CD4-positive, alpha-beta T cell (primary cell): ENCODE results near the gene S100A5. TPM values are rescaled to one million over a fixed set of nuclear protein-coding genes. Genes with fewer than 3 reads are reported as not detected.

Experiments used
- ATAC-seq: fragments of 200-7000 bp; cut with Tn5 transposase; one replicate; pipeline ENCODE4 v1.10.0; 2022; ENCODE audit warnings: mild to moderate bottlenecking; ENCODE audit not compliant: poor library complexity
- CTCF ChIA-PET: fragments of 350-600 bp; sonication (Branson Sonifier 250); formaldehyde crosslinking; loops from one replicate; lab custom pipeline; 2021; ENCODE audit warnings: antibody characterized with exemption, inconsistent platforms; lab: Charles Lee
- POLR2A ChIA-PET: fragments of 350-600 bp; sonication (Branson Sonifier 250); formaldehyde crosslinking; loops from one replicate; lab custom pipeline; 2021; ENCODE audit warnings: antibody characterized with exemption, inconsistent platforms; lab: Charles Lee
- DNase-seq, 14 experiments: peaks; one replicate each; pipeline ENCODE4 v3.0.0-alpha.2; 2013 to 2020; ENCODE audit warnings: mixed read lengths in 2 of 14
- H3K27ac ChIP-seq, 2 donors: one replicate each; pipeline versions ENCODE4 v1.5.1 to v1.7.0; 2013; ENCODE audit warnings: low read length in 2 of 2, low read depth in 1 of 2, mild to moderate bottlenecking in 1 of 2
- H3K27me3 ChIP-seq, 2 experiments: 1 replicate in 1 of 2; 2 replicates in 1 of 2; pipeline versions ENCODE4 v1.6.1 to v1.7.0; 2013; ENCODE audit warnings: low read length in 2 of 2, control low read depth in 1 of 2, mild to moderate bottlenecking in 1 of 2, moderate library complexity in 1 of 2; ENCODE audit not compliant: insufficient read depth in 2 of 2, control insufficient read depth in 1 of 2
- H3K36me3 ChIP-seq: one replicate; pipeline ENCODE4 v1.6.1; 2013; ENCODE audit warnings: low read length, control low read depth; ENCODE audit not compliant: insufficient read depth
- H3K4me1 ChIP-seq: one replicate; pipeline ENCODE4 v1.6.1; 2013; ENCODE audit warnings: low read length, control low read depth; ENCODE audit not compliant: insufficient read depth
- H3K4me3 ChIP-seq: one replicate; pipeline ENCODE4 v1.5.1; 2013; ENCODE audit warnings: mild to moderate bottlenecking, low read length, moderate library complexity
- H3K9me3 ChIP-seq, 2 experiments: 1 replicate in 1 of 2; 2 replicates in 1 of 2; pipeline versions ENCODE4 v1.6.1 to v1.7.0; 2013; ENCODE audit warnings: low read length in 2 of 2, mild to moderate bottlenecking in 2 of 2, control low read depth in 1 of 2, moderate library complexity in 1 of 2; ENCODE audit not compliant: control insufficient read depth in 1 of 2, insufficient read depth in 1 of 2
- H3K27ac Mint-ChIP-seq: one replicate; pipeline ENCODE4 v1.8.0; 2020; ENCODE audit warnings: mixed read lengths
- H3K27me3 Mint-ChIP-seq: one replicate; pipeline ENCODE4 v1.8.0; 2021; ENCODE audit warnings: mixed read lengths
- H3K36me3 Mint-ChIP-seq: one replicate; pipeline ENCODE4 v1.8.0; 2021; ENCODE audit warnings: low read depth, mixed read lengths
- H3K4me1 Mint-ChIP-seq: one replicate; pipeline ENCODE4 v1.8.0; 2021; ENCODE audit warnings: low read depth, mixed read lengths
- H3K4me3 Mint-ChIP-seq: one replicate; pipeline ENCODE4 v1.8.0; 2020; ENCODE audit warnings: mild to moderate bottlenecking, mixed read lengths
- H3K9me3 Mint-ChIP-seq: one replicate; pipeline ENCODE4 v1.8.0; 2020; ENCODE audit warnings: mixed read lengths
- intact Hi-C, 2 experiments: fragments of 100-400 bp; cut with DNase I in 1 of 2; cut with micrococcal nuclease in 1 of 2; formaldehyde crosslinking; loops; one replicate each; pipeline versions ENCODE4 v1.15.1 to v1.9.0; 2023 to 2025; cut with DNase I, micrococcal nuclease
- total RNA-seq, 174 experiments: library from RNA in 2 of 174; stranded (reverse) in 2 of 174; gene quantifications; one replicate each; pipeline ENCODE4 v1.2.3 and lab custom pipeline; 2021 to 2026
- TF ChIP-seq, protein P1 (sequence below): fragments of 200-600 bp; IDR thresholded peaks from one replicate; pipeline ENCODE4 v1.8.0; 2022; ENCODE audit warnings: antibody characterized with exemption, mild to moderate bottlenecking

The S100A5 gene
- total RNA-seq, 2 experiments from 2014 or later: 0.80 to 1.3 TPM

DNA sequence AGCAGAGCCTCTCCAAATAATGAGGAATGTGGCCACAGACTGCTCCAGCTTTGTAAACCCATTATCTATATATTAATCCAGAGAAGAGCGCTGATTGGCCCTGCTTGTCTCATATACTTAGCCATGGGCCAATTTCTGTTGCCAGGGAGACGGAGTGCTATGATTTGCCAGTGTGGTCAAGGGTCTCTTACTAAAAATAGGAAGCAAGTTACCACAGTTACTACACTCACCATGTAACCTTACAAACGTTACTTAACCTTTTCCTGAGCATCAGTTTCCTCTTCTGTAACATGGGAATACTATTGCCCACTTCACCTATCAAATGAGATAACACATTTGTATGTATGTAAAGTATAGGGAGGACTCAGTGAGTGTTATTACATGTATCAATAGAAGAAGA is 32.6 kb upstream of the S100A5 start:
- H3K27me3 Mint-ChIP-seq: peaks cover 17% of the 10 kb centered on the region
- ATAC-seq (no peak), DNase-seq (no peak)
- TF ChIP-seq, protein P1, sequence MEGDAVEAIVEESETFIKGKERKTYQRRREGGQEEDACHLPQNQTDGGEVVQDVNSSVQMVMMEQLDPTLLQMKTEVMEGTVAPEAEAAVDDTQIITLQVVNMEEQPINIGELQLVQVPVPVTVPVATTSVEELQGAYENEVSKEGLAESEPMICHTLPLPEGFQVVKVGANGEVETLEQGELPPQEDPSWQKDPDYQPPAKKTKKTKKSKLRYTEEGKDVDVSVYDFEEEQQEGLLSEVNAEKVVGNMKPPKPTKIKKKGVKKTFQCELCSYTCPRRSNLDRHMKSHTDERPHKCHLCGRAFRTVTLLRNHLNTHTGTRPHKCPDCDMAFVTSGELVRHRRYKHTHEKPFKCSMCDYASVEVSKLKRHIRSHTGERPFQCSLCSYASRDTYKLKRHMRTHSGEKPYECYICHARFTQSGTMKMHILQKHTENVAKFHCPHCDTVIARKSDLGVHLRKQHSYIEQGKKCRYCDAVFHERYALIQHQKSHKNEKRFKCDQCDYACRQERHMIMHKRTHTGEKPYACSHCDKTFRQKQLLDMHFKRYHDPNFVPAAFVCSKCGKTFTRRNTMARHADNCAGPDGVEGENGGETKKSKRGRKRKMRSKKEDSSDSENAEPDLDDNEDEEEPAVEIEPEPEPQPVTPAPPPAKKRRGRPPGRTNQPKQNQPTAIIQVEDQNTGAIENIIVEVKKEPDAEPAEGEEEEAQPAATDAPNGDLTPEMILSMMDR: no peak
- peaks cover 13% of the 10 kb centered on the region for H3K4me1 Mint-ChIP-seq
- no peak overlapping the region for H3K27ac Mint-ChIP-seq
- ChIA-PET CTCF (interaction anchor here (1.2 to 1.5 kb wide), 2 partner anchors 42 to 154 kb away, joined by 3 to 9 read pairs; partner anchors contain the start of gene INTS3), POLR2A (interaction anchor here (1.9 kb wide), 1 partner anchor 38 kb away, joined by 8 read pairs; the partner anchor contains the start of gene S100A6)
- Histone ChIP-seq H3K27me3 (peaks cover 0 to 9% of the 10 kb centered on the region in 2 experiments), H3K4me1 (peaks cover 9% of the 10 kb centered on the region), H3K4me3 (no peak overlapping the region), H3K36me3 (no peaks in the 10 kb centered on the region), H3K27ac (no peak overlapping the region), H3K9me3 (no peaks in the 10 kb centered on the region)
- intact Hi-C loops: loop anchor here in 1 of 2 experiments (2.0 to 5.0 kb wide), 3 partner anchors 44 to 414 kb away; partner anchors contain the start of genes RAB13 and S100A14
- no peak overlapping the region for H3K4me3 Mint-ChIP-seq
- H3K9me3 Mint-ChIP-seq: no peaks in the 10 kb centered on the region
- no peaks in the 10 kb centered on the region for H3K36me3 Mint-ChIP-seq

DNA sequence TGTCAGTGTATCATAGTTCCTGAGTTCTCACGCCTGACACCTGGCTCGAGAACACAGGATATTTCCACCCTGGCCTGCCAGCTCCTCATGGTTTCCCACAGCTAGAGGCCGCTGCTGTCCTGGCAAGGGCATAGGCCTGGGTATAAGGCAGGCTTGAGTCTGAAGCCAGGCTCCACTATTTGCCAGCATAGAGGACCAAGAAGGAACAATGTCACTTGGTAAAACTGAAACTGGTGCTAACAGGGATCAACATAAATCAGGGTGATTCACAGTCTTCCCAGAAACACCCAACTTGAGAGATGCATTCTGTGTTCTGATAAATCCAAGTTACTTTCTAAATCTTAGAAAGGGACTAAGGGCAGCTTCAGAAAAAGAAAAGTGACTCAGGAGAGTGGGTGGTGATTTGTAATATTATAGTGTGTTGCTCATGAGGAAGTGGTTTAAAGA is 31.9 kb upstream of the S100A5 start:
- H3K27ac Mint-ChIP-seq: no peak overlapping the region
- POLR2A ChIA-PET: interaction anchor here (1.9 kb wide), 1 partner anchor 37 kb away, joined by 8 read pairs; the partner anchor contains the start of gene S100A6

DNA sequence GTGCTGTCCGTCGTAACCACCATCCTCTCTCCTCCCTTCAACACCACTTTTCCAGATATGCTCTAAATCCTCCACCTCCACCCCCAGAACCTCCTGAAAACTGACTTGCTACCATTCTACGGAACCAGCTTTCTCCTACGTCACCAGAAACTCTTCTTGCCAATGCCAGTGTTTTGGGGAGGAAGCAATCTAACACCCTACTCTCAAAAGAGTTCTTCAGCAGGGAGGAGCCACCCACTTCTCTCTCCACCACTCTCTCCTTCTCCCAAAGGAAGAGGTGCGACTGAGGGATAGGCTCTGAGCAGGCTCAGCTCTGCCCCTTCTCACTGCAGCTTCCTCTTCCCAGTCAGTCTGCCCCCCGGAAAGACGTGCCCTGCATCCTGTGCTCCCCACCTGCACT is 31.0 kb upstream of the S100A5 start:
- no peak for ATAC-seq
- no peaks in the 10 kb centered on the region for H3K36me3 Mint-ChIP-seq
- TF ChIP-seq, protein P1: no peak
- Histone ChIP-seq H3K27me3 (no peaks in the 10 kb centered on the region), H3K27ac (no peak overlapping the region), H3K36me3 (no peaks in the 10 kb centered on the region), H3K4me3 (no peak overlapping the region), H3K9me3 (no peaks in the 10 kb centered on the region), H3K4me1 (peaks cover 26% of the 10 kb centered on the region)
- intact Hi-C loops: loop anchor here in 1 of 2 experiments (1.0 to 5.0 kb wide), 4 partner anchors 46 to 416 kb away; partner anchors contain the start of genes RAB13 and S100A14
- CTCF ChIA-PET: interaction anchor here (0.6 to 1.1 kb wide), 3 partner anchors 31 to 201 kb away, joined by 3 to 5 read pairs (median 5); partner anchors contain the start of gene S100A5
- no peak for DNase-seq
- H3K4me3 Mint-ChIP-seq: no peak overlapping the region
- H3K27ac Mint-ChIP-seq: no peak overlapping the region
- H3K27me3 Mint-ChIP-seq: peaks cover under 1% of the 10 kb centered on the region
- POLR2A ChIA-PET: interaction anchor here (1.9 kb wide), 1 partner anchor 36 kb away, joined by 8 read pairs; the partner anchor contains the start of gene S100A6
- H3K4me1 Mint-ChIP-seq: peaks cover 28% of the 10 kb centered on the region
- no peaks in the 10 kb centered on the region for H3K9me3 Mint-ChIP-seq

More for the DNA sequence above, 31.9 kb upstream of the S100A5 start:
- no peaks in the 10 kb centered on the region for H3K9me3 Mint-ChIP-seq
- no peak overlapping the region for H3K4me3 Mint-ChIP-seq
- H3K27ac ChIP-seq: no peak overlapping the region
- H3K36me3 Mint-ChIP-seq: no peaks in the 10 kb centered on the region
- ATAC-seq (peak; percentile 72), DNase-seq (peak in 12 of 14 experiments; percentile 23 to 70 (median 46))
- H3K4me3 ChIP-seq: no peak overlapping the region
- H3K4me1 Mint-ChIP-seq: peaks cover 20% of the 10 kb centered on the region
- TF ChIP-seq, protein P1: no peak
- CTCF ChIA-PET: interaction anchor here (0.6 to 1.5 kb wide), 6 partner anchors 9 to 155 kb away, joined by 3 to 9 read pairs (median 3); partner anchors contain the start of genes INTS3 and S100A5
- H3K27me3 Mint-ChIP-seq: peaks cover 9% of the 10 kb centered on the region
- H3K4me1 ChIP-seq: peaks cover 17% of the 10 kb centered on the region
- peaks cover 0 to 2% of the 10 kb centered on the region in 2 experiments for H3K27me3 ChIP-seq
- no peaks in the 10 kb centered on the region for H3K9me3 ChIP-seq
- intact Hi-C loops: loop anchor here in 1 of 2 experiments (1.0 to 5.0 kb wide), 4 partner anchors 45 to 415 kb away; partner anchors contain the start of genes RAB13 and S100A14
- H3K36me3 ChIP-seq: no peaks in the 10 kb centered on the region
